ENCODE measurements around the gene SCFD2. TPM values are rescaled to one million over a fixed set of nuclear protein-coding genes. Genes with fewer than 3 reads are reported as not detected.

SCFD2 gene
- total RNA-seq, 1 experiment from 2014 or later: 8.1 TPM

- H3K79me2 ChIP-seq (ENCODE audit: low read depth): no peaks in the 10 kb centered on the region
- DNase-seq: no peak
These were observed 310.0 kb downstream of the SCFD2 start for GRCh38 chr4:53055716-53056403.

GRCh38 chr4:53055274-53055673, 310.6 kb downstream of the SCFD2 start:
- no peak overlapping the region for H3K4me2 ChIP-seq
- no peaks in the 10 kb centered on the region for H3K79me2 ChIP-seq (ENCODE audit: low read depth)
- DNase-seq: no peak
- intact Hi-C loops (cut with micrococcal nuclease; ENCODE audit: unreplicated experiment): no loop called here
- no TSS peak for BruUV-seq (replicated peaks)
- H4K20me1 ChIP-seq (ENCODE audit: insufficient read depth): no peaks in the 10 kb centered on the region
- no peaks in the 10 kb centered on the region for H3K27me3 ChIP-seq (ENCODE audit: insufficient read depth, low read depth)
- H2AFZ ChIP-seq: no peak overlapping the region
- H3K36me3 ChIP-seq (ENCODE audit: low read depth): no peaks in the 10 kb centered on the region
- no peaks in the 10 kb centered on the region for H3K9me2 ChIP-seq (ENCODE audit: insufficient read depth)
- TF ChIP-seq EZH2 (IDR thresholded peaks at IDR 0.05; ENCODE audit: low read depth) (no peak), CTCF (conservative IDR thresholded peaks at IDR 0.05) (no peak)
- no peak overlapping the region for H3K27ac ChIP-seq
- ChIA-PET POLR2A (ENCODE audit: unreplicated experiment) (no interaction called here), CTCF (no interaction called here)
- H3K4me3 ChIP-seq: no peak overlapping the region
- no peaks in the 10 kb centered on the region for H3K9me3 ChIP-seq (ENCODE audit: insufficient read depth, low read depth)
- H3F3A ChIP-seq (ENCODE audit: insufficient read depth, low read depth): no peaks in the 10 kb centered on the region
- H3K4me1 ChIP-seq (replicated peaks; ENCODE audit: insufficient read depth): no peaks in the 10 kb centered on the region

More at GRCh38 chr4:53055716-53056403, 310.0 kb downstream of the SCFD2 start:
- H3K4me1 ChIP-seq (replicated peaks; ENCODE audit: insufficient read depth): no peaks in the 10 kb centered on the region
- no peaks in the 10 kb centered on the region for H4K20me1 ChIP-seq (ENCODE audit: insufficient read depth)
- H3K4me3 ChIP-seq: no peak overlapping the region
- intact Hi-C loops (cut with micrococcal nuclease; ENCODE audit: unreplicated experiment): no loop called here
- ChIA-PET CTCF (no interaction called here), POLR2A (ENCODE audit: unreplicated experiment) (no interaction called here)
- no peak overlapping the region for H2AFZ ChIP-seq
- H3F3A ChIP-seq (ENCODE audit: insufficient read depth, low read depth): no peaks in the 10 kb centered on the region
- BruUV-seq (replicated peaks): no TSS peak
- no peak overlapping the region for H3K4me2 ChIP-seq
- no peaks in the 10 kb centered on the region for H3K27me3 ChIP-seq (ENCODE audit: insufficient read depth, low read depth)
- no peaks in the 10 kb centered on the region for H3K9me2 ChIP-seq (ENCODE audit: insufficient read depth)
- no peaks in the 10 kb centered on the region for H3K9me3 ChIP-seq (ENCODE audit: insufficient read depth, low read depth)
- no peaks in the 10 kb centered on the region for H3K36me3 ChIP-seq (ENCODE audit: low read depth)
- H3K27ac ChIP-seq: no peak overlapping the region
- TF ChIP-seq EZH2 (IDR thresholded peaks at IDR 0.05; ENCODE audit: low read depth): no peak
- TF ChIP-seq CTCF (conservative IDR thresholded peaks at IDR 0.05): no peak

GRCh38 chr4:53050361-53050774, 315.5 kb downstream of the SCFD2 start:
- Histone ChIP-seq H3F3A (ENCODE audit: insufficient read depth, low read depth) (no peaks in the 10 kb centered on the region), H3K4me1 (replicated peaks; ENCODE audit: insufficient read depth) (no peaks in the 10 kb centered on the region), H3K27ac (no peak overlapping the region), H3K27me3 (ENCODE audit: insufficient read depth, low read depth) (no peaks in the 10 kb centered on the region), H4K20me1 (ENCODE audit: insufficient read depth) (no peaks in the 10 kb centered on the region), H3K4me2 (no peak overlapping the region), H3K79me2 (ENCODE audit: low read depth) (no peaks in the 10 kb centered on the region), H3K36me3 (ENCODE audit: low read depth) (no peaks in the 10 kb centered on the region), H2AFZ (no peak overlapping the region), H3K9me2 (ENCODE audit: insufficient read depth) (no peaks in the 10 kb centered on the region), H3K9me3 (ENCODE audit: insufficient read depth, low read depth) (no peaks in the 10 kb centered on the region), H3K4me3 (no peak overlapping the region)
- TF ChIP-seq EZH2 (IDR thresholded peaks at IDR 0.05; ENCODE audit: low read depth): no peak
- TF ChIP-seq CTCF (conservative IDR thresholded peaks at IDR 0.05): no peak
- intact Hi-C loops (cut with micrococcal nuclease; ENCODE audit: unreplicated experiment): no loop called here
- peak in 1 of 2 experiments; percentile 2 for DNase-seq
- CTCF ChIA-PET: no interaction called here
- BruUV-seq (replicated peaks): no TSS peak
- POLR2A ChIA-PET (ENCODE audit: unreplicated experiment): no interaction called here

All from PC-9 (cell line).